ENCODE measurements around the gene HS6ST3.

DNA sequence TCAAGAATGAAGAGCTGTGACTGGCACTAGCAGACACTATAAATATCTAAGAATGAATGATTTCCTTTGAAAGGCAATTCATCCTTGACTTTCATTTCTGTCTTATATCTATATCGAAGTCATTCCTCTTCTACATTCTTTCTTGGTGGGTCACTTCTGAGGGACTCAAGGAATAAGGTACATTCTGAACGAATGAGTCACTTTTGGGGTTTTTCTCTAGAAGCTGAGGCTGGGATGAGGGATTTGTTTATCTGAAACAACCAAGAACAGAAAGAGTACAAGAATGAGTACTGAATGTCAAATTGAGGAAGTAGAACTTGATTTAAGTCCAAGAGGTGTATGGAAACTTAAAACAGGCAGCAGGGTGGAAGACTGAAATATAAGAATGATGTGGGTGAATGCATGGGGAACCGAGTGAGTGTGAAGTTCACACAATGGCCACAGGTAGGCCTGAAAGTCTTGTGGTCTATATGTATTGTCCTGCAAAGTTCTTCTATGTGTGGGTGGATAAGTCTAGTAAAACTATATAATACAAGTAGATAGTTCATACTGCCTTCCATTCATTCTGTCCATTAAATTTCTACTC lies 560.5 kb downstream of the HS6ST3 start:
- TF ChIP-seq, protein P1, sequence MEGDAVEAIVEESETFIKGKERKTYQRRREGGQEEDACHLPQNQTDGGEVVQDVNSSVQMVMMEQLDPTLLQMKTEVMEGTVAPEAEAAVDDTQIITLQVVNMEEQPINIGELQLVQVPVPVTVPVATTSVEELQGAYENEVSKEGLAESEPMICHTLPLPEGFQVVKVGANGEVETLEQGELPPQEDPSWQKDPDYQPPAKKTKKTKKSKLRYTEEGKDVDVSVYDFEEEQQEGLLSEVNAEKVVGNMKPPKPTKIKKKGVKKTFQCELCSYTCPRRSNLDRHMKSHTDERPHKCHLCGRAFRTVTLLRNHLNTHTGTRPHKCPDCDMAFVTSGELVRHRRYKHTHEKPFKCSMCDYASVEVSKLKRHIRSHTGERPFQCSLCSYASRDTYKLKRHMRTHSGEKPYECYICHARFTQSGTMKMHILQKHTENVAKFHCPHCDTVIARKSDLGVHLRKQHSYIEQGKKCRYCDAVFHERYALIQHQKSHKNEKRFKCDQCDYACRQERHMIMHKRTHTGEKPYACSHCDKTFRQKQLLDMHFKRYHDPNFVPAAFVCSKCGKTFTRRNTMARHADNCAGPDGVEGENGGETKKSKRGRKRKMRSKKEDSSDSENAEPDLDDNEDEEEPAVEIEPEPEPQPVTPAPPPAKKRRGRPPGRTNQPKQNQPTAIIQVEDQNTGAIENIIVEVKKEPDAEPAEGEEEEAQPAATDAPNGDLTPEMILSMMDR (IDR thresholded peaks at IDR 0.05), result no peak
- TF ChIP-seq POLR2A (IDR thresholded peaks at IDR 0.05), result no peak

All from adrenal gland (tissue), 5 donors.